HUDEP-2 (cell line): ENCODE data around the gene FILIP1L.
"Not testable (repeated sequence)": the region's sequence is repeated elsewhere in the genome, so short reads cannot be mapped to it uniquely, and the experiment has no call there.

ENCODE experiments used
- DNase-seq, 76 experiments: peaks; one replicate each; lab custom pipeline; 2025; ENCODE audit not compliant: unreplicated experiment in 76 of 76; lab: John Stamatoyannopoulos, UW

The FILIP1L gene

GRCh38 chr3:100075851-100076730 is 38.2 kb downstream of the FILIP1L start:
- peak in 13 of 76 experiments; percentile 1 to 43 (median 22) for DNase-seq

DNA sequence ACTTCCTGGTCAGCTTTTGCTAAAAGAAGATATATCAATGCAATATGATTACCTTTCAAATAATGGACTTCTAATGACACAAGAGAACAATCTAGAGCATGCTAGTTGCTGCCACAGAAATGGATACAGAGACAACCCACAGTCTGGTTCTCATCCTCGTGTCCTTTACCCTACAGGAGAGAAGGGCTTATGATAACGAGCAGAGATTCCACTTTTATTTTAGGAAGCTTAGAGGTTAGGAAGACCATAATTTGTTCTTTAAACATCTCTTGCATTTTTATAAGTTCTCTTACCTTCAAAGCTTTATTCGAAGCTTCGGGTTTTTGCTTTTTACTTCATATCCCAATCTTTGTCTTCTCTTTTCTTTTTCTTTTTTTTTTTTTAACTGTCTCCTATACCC is 39.1 kb downstream of the FILIP1L start:
- no peak for DNase-seq

- DNase-seq = no peak
These were observed 40.5 kb downstream of the FILIP1L start for GRCh38 chr3:100073714-100074307.

DNA sequence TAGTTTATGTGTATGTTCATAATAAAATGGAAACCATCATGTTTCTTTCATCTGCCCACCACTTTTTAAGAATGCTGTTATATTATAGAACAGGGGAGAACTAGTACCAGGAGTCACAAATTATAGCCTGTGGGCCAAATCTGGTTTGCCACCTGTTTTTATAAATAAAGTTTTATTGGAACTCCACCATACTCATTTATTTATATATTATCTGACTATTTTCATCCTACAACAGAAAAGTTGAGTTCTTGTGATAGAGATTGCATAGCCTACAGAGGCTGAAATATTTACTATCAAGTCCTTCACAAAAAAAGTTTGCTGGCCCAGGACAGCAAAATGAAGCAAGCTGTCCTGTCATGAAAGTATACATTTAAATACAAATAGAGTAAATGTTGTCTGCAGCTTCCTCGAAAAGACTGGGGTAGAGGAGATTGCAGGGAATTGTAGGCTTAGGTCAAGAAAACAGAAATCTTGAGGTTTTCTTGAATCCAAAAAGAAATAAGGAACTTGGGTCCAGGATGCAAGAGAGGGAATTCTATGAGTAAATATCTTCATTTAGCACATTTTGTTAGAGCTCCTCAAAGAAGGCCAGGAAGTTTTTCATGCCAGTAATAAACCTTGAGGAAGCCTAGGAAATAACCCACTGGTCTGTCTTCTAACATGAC is 41.1 kb downstream of the FILIP1L start:
- no peak for DNase-seq

GRCh38 chr3:100072326-100073048 is 41.8 kb downstream of the FILIP1L start:
- DNase-seq = peak in 2 of 76 experiments; percentile 4 to 5

GRCh38 chr3:100069472-100069871 is 44.8 kb downstream of the FILIP1L start:
- no peak for DNase-seq

DNA sequence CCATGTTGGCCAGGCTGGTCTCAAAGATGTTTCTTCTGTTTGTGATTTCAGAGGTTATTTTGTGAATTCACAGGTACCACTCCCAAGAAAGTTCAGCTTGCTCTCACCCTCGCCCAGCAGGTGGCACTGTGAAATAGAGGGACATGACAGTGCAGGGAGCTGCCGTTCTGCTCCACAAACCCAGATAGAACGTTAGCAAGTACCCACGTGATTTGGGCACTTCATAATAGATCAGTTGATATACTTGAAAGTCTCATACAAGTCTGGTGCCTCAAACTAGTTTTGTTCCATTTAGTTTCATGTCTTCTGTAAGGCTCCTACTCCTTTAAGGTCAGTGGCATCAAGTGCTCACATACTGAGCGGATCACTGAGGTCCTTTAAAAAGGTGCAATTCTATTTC is 45.5 kb downstream of the FILIP1L start:
- DNase-seq = peak in 68 of 76 experiments; percentile 3 to 80 (median 44)

- no peak for DNase-seq
These were observed 46.7 kb downstream of the FILIP1L start for GRCh38 chr3:100067589-100067988.

- DNase-seq = no peak
These were observed 50.3 kb downstream of the FILIP1L start for GRCh38 chr3:100063929-100064461.

GRCh38 chr3:100062665-100063064 is 51.6 kb downstream of the FILIP1L start:
- no peak for DNase-seq

DNA sequence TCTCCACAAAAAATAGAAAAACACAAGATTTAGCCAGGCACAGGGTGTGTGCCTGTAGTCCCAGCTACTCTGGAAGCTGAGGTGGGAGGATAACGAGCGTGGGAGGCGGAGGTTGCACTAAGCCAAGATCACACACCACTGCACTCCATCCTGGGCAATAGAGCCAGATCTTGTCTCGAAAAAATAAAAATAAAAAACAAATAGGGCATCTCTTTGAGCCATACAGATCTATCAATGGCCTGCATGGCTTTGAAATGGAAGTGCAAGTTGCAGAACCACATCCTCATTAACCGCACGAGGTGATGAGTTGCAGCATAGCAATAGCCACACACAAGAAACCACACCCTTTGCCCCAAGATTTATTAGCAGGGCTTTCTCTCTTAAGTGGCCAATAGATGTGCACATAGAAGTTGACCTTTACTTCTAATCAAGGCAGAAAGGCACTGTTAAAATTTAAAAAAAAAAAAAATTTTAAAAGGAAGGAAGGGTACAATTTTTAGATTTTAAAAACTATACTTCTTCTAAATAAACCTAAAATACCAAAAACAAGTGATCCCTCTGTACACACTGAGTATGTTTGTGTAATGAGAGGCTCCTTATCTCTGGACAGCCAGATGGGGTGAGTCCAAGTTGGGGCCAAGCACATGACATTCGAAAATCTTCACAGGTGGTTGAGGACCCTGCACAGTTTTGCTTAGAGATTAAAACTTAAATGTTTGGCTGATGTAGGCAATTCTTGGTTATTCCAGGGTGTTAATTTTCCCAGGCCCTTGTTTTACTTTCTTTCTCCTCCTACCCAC is 53.4 kb downstream of the FILIP1L start:
- peak in 61 of 76 experiments; percentile 2 to 69 (median 32) for DNase-seq

- no peak for DNase-seq
These were observed 54.8 kb downstream of the FILIP1L start for GRCh38 chr3:100059472-100059871.

DNA sequence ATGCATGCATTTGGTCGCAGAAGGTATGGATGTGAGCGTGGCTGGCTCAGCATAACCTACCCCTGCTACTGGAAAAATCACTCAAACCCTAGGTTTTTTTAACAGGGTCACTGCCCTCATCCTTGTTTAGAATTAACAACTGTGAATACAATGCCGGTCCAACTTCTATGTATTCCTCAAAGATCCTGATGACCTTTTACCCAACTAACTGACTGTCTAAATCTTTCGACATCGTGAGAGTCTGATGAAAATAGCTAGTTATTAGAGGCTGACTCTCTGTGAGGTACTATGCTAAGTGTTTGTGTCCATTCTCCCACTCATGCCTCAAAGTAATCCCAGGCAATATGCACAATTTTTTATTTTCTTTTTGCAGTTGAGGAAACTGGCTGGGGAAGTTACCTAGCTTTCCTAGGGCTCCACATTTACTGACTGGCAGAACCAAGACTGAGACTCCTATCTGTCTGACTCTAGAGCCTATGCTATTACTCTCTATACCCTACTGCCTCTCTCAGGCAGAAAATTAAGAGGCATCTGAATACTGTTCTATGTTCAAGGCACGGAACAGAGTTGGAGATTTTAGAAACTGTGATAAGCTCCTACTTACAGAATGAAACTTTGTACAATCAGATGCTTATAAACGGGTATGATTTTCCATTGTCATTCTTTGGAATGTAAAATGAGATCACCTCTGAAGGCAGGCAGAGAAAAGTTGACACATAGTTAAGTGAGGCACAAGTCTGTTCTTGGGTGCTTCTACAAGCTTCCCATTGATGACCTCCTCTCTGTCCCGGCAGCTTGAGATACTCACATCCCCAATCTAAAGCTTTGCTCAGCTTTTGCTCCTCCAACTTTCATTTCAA is 56.4 kb downstream of the FILIP1L start:
- DNase-seq = no peak

GRCh38 chr3:100053951-100054620 is 60.2 kb downstream of the FILIP1L start:
- DNase-seq = no peak

DNA sequence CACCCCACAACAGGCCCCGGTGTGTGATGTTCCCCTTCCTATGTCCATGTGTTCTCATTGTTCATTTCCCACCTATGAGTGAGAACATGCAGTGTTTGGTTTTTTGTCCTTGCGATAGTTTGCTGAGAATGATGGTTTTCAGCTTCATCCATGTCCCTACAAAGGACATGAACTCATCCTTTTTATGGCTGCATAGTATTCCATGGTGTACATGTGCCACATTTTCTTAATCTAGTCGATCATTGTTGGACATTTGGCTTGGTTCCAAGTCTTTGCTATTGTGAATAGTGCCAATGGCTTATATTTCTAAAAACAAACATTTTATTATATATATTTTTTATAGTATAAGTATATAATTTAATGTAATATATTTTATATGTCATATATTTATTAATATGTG is 62.8 kb downstream of the FILIP1L start:
- not testable (repeated sequence) for DNase-seq

GRCh38 chr3:100048248-100048647 is 66.1 kb downstream of the FILIP1L start:
- DNase-seq = no peak

GRCh38 chr3:100047455-100048141 is 66.7 kb downstream of the FILIP1L start:
- no peak for DNase-seq

- DNase-seq = no peak
These were observed 67.3 kb downstream of the FILIP1L start for GRCh38 chr3:100046986-100047385.
